Ovary (tissue), 3 donors: ENCODE measurements around the gene CCBE1.

Experiments
- EP300 ChIP-seq: sonication (generic); formaldehyde crosslinking; IDR thresholded peaks from one replicate; pipeline ENCODE4 v1.6.1; 2017; ENCODE audit warnings: antibody characterized with exemption
- POLR2A ChIP-seq: fragments of 450-650 bp; IDR thresholded peaks from one replicate; pipeline ENCODE4 v1.6.1; 2017; ENCODE audit warnings: antibody characterized with exemption, mild to moderate bottlenecking, moderate library complexity
- TF ChIP-seq, protein P1 (sequence below), 3 donors: fragments of 450-650 bp in 2 of 3; fragments of 200-600 bp in 1 of 3; IDR thresholded peaks; one replicate each; pipeline versions ENCODE4 v1.5.1 to v1.8.0; 2016 to 2022; ENCODE audit warnings: antibody characterized with exemption in 3 of 3, mild to moderate bottlenecking in 1 of 3
- donor health status: DM: no; HTN: no; CAD: no.

DNA sequence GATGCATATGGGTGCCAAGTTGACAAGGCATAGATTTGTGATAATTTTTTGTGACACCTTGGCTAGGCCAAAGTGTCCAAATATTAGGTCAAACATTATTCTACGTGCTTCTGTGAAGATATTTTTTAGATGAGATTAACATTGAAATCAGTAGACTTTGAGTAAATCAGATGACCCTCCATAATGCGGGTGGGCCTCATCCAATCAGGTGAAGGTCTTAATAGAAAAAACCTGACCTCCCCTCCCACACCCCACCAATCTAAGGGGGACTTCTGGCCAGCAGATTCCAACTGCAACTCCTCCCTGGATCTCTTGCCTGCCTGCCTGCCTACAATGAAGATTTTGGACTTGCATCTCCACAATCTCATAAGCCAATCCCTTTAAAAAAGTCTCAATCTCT is 219.4 kb downstream of the CCBE1 start:
- TF ChIP-seq, protein P1, sequence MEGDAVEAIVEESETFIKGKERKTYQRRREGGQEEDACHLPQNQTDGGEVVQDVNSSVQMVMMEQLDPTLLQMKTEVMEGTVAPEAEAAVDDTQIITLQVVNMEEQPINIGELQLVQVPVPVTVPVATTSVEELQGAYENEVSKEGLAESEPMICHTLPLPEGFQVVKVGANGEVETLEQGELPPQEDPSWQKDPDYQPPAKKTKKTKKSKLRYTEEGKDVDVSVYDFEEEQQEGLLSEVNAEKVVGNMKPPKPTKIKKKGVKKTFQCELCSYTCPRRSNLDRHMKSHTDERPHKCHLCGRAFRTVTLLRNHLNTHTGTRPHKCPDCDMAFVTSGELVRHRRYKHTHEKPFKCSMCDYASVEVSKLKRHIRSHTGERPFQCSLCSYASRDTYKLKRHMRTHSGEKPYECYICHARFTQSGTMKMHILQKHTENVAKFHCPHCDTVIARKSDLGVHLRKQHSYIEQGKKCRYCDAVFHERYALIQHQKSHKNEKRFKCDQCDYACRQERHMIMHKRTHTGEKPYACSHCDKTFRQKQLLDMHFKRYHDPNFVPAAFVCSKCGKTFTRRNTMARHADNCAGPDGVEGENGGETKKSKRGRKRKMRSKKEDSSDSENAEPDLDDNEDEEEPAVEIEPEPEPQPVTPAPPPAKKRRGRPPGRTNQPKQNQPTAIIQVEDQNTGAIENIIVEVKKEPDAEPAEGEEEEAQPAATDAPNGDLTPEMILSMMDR (IDR thresholded peaks at IDR 0.05), result no peak
- TF ChIP-seq POLR2A (no peak), EP300 (no peak)
